Keratinocyte (primary cell): ENCODE results near the gene WT1. TPM values are rescaled to one million over a fixed set of nuclear protein-coding genes. Genes with fewer than 3 reads are reported as not detected.

Experiments
- DNase-seq: peaks from one replicate; pipeline ENCODE4 v3.0.0-alpha.2; 2011; ENCODE audit warnings: low read depth, missing footprints, low spot score
- FAIRE-seq: peaks from 2 replicates; lab custom pipeline; 2011; peaks lifted over from hg19 to GRCh38; lab: Jason Lieb, UNC
- H2AFZ ChIP-seq: 2 replicates; pipeline ENCODE4 v1.6.0; 2012; ENCODE audit warnings: low read length, control low read depth, inconsistent platforms; ENCODE audit not compliant: control insufficient read depth
- H3K27ac ChIP-seq: 2 replicates; pipeline ENCODE4 v1.5.1; 2011; ENCODE audit warnings: low read length; ENCODE audit not compliant: control insufficient read depth, insufficient read depth
- H3K27me3 ChIP-seq: 3 replicates; pipeline ENCODE4 v1.6.0; 2011; ENCODE audit warnings: low read length; ENCODE audit not compliant: control insufficient read depth, insufficient read depth; ENCODE audit errors: extremely low read depth
- H3K36me3 ChIP-seq, 2 experiments: 2 replicates in 1 of 2; 3 replicates in 1 of 2; pipeline ENCODE4 v1.5.1; 2011; ENCODE audit warnings: low read length in 2 of 2, mild to moderate bottlenecking in 1 of 2; ENCODE audit not compliant: control insufficient read depth in 2 of 2, insufficient read depth in 2 of 2; ENCODE audit errors: extremely low read depth in 1 of 2
- H3K4me1 ChIP-seq: 3 replicates; pipeline ENCODE4 v1.5.1; 2011; ENCODE audit warnings: low read length; ENCODE audit not compliant: control insufficient read depth, insufficient read depth; ENCODE audit errors: extremely low read depth
- H3K4me2 ChIP-seq: 3 replicates; pipeline ENCODE4 v1.6.0; 2011; ENCODE audit warnings: low read depth, low read length; ENCODE audit not compliant: control insufficient read depth, insufficient read depth; ENCODE audit errors: extremely low read depth
- H3K4me3 ChIP-seq, 3 experiments: fragments of 200-600 bp in 1 of 3; sonication (generic) in 1 of 3; 2 replicates in 2 of 3; 3 replicates in 1 of 3; pipeline ENCODE4 v1.5.1; 2011 to 2016; ENCODE audit warnings: low read length in 3 of 3, mild to moderate bottlenecking in 3 of 3, control low read depth in 2 of 3, inconsistent platforms in 1 of 3, low read depth in 1 of 3, mixed read lengths in 1 of 3, mixed run types in 1 of 3, moderate library complexity in 1 of 3; ENCODE audit not compliant: control insufficient read depth in 2 of 3, insufficient read depth in 2 of 3; ENCODE audit errors: extremely low read depth in 1 of 3
- H3K79me2 ChIP-seq: 2 replicates; pipeline ENCODE4 v1.6.0; 2012; ENCODE audit warnings: low read length; ENCODE audit not compliant: control insufficient read depth, insufficient read depth
- H3K9ac ChIP-seq: 3 replicates; pipeline ENCODE4 v1.6.0; 2011; ENCODE audit warnings: low read length; ENCODE audit not compliant: control insufficient read depth, insufficient read depth; ENCODE audit errors: extremely low read depth
- H3K9me1 ChIP-seq: 3 replicates; pipeline ENCODE4 v1.6.0; 2011; ENCODE audit warnings: low read length; ENCODE audit not compliant: control insufficient read depth, insufficient read depth; ENCODE audit errors: extremely low read depth
- H3K9me3 ChIP-seq: 2 replicates; pipeline ENCODE4 v1.5.1; 2012; ENCODE audit warnings: low read depth, low read length; ENCODE audit not compliant: control insufficient read depth
- H4K20me1 ChIP-seq: 3 replicates; pipeline ENCODE4 v1.6.0; 2011; ENCODE audit warnings: low read length; ENCODE audit not compliant: control insufficient read depth, insufficient read depth; ENCODE audit errors: extremely low read depth
- EZH2 ChIP-seq: IDR thresholded peaks from one replicate; pipeline ENCODE4 v1.6.1; 2012; ENCODE audit warnings: inconsistent platforms, mild to moderate bottlenecking, low read length, moderate library complexity
- dilution Hi-C: fragments of 300-500 bp; cut with MboI; formaldehyde crosslinking; loops from one replicate; pipeline ENCODE4 v1.7.0; 2020; ENCODE audit warnings: low sequenced_read_pairs; ENCODE audit not compliant: extremely low pct_ligation_motif_present
- polyA plus RNA-seq, 5 experiments: library from polyadenylated mRNA; depleted of rRNA in 3 of 5; stranded (reverse) in 3 of 5; stranded (forward) in 1 of 5; unstranded in 1 of 5; fragments of >200 nt; gene quantifications; 1 replicate in 1 of 5; 2 replicates in 3 of 5; 3 replicates in 1 of 5; pipeline versions ENCODE4 v1.2.1 to v1.2.3, GENCODE V29; 2011 to 2012; ENCODE audit warnings: missing spikeins in 2 of 5, low read depth in 1 of 5, low replicate concordance in 1 of 5
- TF ChIP-seq, protein P1 (sequence below), 3 experiments: IDR thresholded peaks in 1 of 3; conservative IDR thresholded peaks in 1 of 3; optimal IDR thresholded peaks in 1 of 3; 2 replicates in 2 of 3; 3 replicates in 1 of 3; pipeline versions ENCODE3 to v1.5.1; 2011; ENCODE audit warnings: low read length in 3 of 3, mild to moderate bottlenecking in 3 of 3, moderate library complexity in 2 of 3, control low read depth in 1 of 3, inconsistent platforms in 1 of 3; ENCODE audit not compliant: insufficient read depth in 2 of 3; ENCODE audit errors: extremely low read depth in 1 of 3

Gene WT1
- polyA plus RNA-seq, 1 donor (not counting 4 experiments of a cell fraction or from before 2014, with no cell fraction given): not detected

DNA sequence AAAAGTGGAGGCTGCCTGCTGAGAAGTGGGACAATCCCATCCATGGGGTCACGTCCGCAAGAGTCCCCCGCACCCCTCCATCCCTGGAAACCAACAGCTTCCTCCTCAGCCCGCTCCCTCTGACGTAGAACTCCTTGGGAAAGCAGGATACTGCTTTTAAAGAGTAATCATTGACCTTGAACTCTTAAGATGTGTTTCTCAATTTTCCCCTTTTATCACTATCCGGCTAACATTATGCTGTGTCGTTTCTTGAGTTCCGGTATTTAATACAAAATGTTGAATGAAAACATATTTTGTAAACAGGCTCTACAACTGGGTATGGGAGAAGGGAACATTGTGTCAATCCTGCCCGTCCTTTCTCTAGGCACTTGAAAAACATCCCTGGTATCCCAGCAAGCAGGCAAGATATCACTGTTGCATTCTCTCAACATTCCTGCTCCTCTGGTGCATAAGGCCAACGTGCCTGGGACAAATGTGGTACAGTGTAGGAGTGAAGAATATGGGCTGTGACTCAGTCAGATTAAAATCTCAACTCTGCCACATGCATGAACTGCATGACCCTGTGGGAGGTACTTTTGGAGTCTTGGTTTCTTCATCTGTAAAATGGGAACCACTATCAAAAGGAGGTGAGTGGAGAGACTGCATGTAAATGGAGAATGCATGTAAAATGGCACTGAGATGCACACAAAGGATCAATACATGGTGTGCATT, 52.8 kb downstream of the WT1 start:
- Histone ChIP-seq H3K4me3 (no peak overlapping the region), H3K9me1 (no peaks in the 10 kb centered on the region), H3K9ac (no peak overlapping the region), H3K27me3 (peaks cover 3% of the 10 kb centered on the region), H3K4me2 (no peak overlapping the region), H4K20me1 (no peaks in the 10 kb centered on the region), H3K79me2 (no peaks in the 10 kb centered on the region), H3K9me3 (no peaks in the 10 kb centered on the region), H3K4me1 (no peaks in the 10 kb centered on the region), H3K27ac (no peak overlapping the region), H3K36me3 (no peaks in the 10 kb centered on the region), H2AFZ (no peak overlapping the region)
- FAIRE-seq (no peak), DNase-seq (no peak)
- no peak for TF ChIP-seq EZH2
- TF ChIP-seq, protein P1, sequence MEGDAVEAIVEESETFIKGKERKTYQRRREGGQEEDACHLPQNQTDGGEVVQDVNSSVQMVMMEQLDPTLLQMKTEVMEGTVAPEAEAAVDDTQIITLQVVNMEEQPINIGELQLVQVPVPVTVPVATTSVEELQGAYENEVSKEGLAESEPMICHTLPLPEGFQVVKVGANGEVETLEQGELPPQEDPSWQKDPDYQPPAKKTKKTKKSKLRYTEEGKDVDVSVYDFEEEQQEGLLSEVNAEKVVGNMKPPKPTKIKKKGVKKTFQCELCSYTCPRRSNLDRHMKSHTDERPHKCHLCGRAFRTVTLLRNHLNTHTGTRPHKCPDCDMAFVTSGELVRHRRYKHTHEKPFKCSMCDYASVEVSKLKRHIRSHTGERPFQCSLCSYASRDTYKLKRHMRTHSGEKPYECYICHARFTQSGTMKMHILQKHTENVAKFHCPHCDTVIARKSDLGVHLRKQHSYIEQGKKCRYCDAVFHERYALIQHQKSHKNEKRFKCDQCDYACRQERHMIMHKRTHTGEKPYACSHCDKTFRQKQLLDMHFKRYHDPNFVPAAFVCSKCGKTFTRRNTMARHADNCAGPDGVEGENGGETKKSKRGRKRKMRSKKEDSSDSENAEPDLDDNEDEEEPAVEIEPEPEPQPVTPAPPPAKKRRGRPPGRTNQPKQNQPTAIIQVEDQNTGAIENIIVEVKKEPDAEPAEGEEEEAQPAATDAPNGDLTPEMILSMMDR (optimal IDR thresholded peaks at IDR 0.05 in 1 of 3, IDR thresholded peaks at IDR 0.05 in 1 of 3, conservative IDR thresholded peaks at IDR 0.05 in 1 of 3; ENCODE audit: extremely low read depth in 1 of 3, insufficient read depth in 2 of 3, low read length in 3 of 3): no peak
- dilution Hi-C loops: no loop called here

DNA sequence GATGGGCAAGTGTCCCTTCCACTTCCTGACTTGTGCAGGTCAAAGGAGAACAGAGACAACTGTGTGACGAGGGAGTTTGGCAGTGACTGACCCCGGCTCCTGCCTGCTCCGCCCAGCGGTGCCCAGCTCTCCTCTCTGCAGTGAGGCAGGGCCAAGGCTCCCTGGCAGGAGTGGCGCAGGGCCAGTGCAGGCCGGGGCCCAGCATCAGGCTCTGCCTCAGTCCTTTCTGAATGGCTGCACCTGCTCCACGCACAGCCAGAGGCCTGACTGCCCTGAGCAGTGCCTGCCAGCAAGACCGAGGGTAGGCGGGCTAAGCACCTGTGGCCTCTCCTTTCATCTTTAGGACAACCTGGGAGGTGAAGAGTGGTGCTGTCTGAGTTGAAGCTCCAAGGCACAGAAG, 54.2 kb downstream of the WT1 start:
- Histone ChIP-seq H3K36me3 (no peaks in the 10 kb centered on the region), H3K9ac (no peak overlapping the region), H3K9me3 (no peaks in the 10 kb centered on the region), H3K9me1 (no peaks in the 10 kb centered on the region), H3K4me2 (no peak overlapping the region), H3K79me2 (no peaks in the 10 kb centered on the region), H3K27me3 (no peaks in the 10 kb centered on the region), H3K4me1 (no peaks in the 10 kb centered on the region), H2AFZ (no peak overlapping the region), H4K20me1 (no peaks in the 10 kb centered on the region), H3K27ac (no peak overlapping the region), H3K4me3 (no peak overlapping the region)
- no peak for FAIRE-seq
- DNase-seq: no peak
- no peak for TF ChIP-seq EZH2
- TF ChIP-seq, protein P1 (optimal IDR thresholded peaks at IDR 0.05 in 1 of 3, IDR thresholded peaks at IDR 0.05 in 1 of 3, conservative IDR thresholded peaks at IDR 0.05 in 1 of 3; ENCODE audit: extremely low read depth in 1 of 3, insufficient read depth in 2 of 3, low read length in 3 of 3): no peak
- dilution Hi-C loops: no loop called here
